GM18858 (cell line): ENCODE results near the gene TPP2.

Experiments used
- ATAC-seq: cut with Tn5 transposase; IDR thresholded peaks from one replicate; pipeline ENCODE4 v1.9.1; 2021; ENCODE audit not compliant: unreplicated experiment

The TPP2 gene

GRCh38 chr13:102593466-102593865 is 3.3 kb upstream of the TPP2 start:
- ATAC-seq = no peak

DNA sequence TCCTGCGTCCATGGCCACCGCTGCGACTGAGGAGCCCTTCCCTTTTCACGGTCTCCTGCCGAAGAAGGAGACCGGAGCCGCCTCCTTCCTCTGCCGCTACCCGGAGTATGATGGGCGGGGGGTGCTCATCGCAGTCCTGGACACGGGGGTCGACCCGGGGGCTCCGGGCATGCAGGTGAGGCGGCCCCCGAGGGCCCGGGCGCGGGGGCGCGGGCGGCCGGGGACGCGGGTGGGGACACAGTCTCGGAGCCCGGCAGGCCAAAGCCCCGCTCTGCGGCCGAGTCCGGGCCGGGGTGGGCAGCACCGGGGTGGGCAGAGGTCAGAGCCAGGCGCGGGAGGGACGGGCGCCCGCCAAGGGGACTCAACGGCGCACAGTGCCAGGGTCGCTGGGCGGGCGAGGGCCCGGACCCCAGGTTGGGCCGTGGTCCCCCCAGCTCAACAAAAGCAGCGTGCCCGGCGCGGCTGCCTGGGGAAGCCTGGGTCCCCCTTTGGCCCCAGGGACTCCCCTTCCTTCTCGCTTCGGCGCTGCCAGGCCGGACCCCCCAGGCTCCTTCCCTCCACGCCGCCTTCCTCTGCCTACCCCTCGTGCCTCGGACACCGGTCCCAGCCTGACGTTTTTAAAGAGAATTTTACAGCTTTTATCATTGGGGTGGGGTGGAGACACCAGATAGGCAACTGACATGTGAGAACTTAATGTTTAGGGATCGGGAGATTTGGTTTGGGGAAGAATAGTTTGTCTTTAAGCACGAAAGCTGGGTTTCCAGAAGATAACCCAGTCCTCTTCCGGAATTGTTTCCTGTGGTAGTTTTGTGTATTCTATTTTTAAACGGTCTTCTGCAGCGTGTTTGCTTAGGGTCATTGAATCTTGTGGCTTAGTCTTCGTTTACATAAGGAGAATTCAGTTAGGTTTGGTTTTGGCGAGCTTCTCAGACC is 509 bp downstream of the TPP2 start:
- ATAC-seq = peak; percentile 0

DNA sequence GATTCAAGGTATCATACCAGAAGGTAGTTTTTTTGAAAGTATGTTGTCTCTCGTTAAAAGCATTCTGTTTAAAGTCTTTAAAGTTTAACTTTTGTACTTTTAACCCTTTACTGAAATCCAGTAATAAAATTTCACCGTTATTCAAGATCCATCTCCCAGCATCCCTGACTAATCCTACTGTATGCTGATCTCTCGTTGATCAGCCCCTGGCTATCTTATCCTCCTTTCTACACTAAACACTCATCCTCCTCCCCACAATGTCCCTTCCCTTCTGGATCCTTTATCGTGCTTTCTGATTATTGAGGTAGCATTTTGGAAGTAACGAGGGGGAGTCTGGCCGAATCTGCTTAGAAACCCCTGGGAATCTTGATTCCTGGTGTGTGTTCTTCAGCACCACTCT is 1.3 kb downstream of the TPP2 start:
- no peak for ATAC-seq

DNA sequence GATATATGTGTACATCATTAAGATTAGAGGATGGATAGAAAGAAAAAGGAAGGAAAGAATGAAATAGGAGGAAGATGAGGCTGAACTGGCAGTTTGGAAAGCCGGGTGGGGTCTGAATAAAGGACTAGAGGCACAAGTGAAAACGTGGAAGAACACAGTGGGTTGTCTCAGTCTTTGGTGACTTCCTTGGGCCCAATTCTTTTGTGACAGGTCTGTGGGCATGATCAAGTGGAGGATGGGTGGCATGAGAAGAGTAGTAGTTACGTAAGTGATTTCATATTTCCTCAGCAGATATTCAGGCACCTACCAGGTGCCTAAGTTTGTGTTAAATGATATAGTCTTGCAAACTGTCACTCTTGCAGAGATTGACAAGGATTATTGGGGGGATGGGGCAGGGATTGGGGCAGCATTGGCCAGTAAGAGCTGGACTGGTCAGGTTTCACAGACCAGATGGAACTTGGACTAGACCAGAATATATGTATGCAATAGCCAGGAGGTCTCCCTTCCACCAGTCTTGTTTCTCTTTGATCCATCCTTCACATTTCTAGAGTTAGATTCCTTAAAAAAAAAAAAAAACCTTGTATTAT is 2.7 kb downstream of the TPP2 start:
- ATAC-seq = no peak

GRCh38 chr13:102606537-102607309 is 9.9 kb downstream of the TPP2 start:
- ATAC-seq = no peak

GRCh38 chr13:102608974-102609373 is 12.2 kb downstream of the TPP2 start:
- no peak for ATAC-seq

DNA sequence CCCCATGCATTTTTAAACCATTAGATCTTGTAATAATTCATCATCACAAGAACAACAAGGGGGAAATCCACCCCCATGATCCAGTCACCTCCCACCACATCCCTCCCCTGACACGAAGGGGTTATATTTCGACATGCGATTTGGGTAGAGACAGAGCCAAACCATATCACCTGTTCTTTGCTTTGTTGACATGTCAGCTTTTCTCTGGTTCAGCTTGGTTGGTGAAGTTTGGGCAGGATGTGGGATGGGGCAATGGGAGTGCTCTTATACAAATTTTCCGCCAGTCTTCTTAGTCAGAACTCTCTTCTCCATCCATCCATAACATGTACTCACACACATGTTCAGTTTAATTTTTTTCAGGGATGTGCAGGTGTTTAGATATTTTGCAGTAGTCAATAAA is 12.9 kb downstream of the TPP2 start:
- no peak for ATAC-seq

- no peak for ATAC-seq
Measured at GRCh38 chr13:102610296-102610895, 13.6 kb downstream of the TPP2 start.

DNA sequence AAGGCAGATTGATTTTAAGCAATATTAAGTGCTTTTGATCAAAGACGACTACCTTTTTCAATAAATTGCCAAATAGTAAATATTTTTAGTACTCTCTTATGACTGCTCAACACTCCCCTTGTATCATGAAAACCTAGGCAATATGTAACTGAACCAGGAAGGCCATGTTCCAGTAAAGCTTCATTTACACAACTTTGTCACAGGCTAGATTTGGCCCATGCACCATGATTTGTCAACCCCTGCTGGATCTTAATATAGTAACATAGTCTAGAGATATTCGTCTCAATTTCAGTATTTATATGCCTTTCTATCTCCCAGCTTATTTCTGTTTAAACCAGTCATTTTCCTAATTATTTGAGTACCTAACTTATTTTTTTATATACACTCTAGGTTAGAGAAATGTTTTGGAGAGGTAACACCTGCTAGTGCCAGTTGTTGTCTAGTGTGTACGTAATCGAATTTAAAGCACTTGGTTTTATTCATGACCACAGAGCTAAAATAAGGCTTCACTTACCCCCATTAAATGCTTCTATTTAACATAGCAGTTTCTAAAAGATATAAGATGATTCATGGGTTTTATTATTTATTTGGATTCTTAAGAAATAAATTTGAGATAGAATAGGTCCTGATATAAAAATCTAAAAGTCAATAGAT is 21.0 kb downstream of the TPP2 start:
- ATAC-seq = no peak

DNA sequence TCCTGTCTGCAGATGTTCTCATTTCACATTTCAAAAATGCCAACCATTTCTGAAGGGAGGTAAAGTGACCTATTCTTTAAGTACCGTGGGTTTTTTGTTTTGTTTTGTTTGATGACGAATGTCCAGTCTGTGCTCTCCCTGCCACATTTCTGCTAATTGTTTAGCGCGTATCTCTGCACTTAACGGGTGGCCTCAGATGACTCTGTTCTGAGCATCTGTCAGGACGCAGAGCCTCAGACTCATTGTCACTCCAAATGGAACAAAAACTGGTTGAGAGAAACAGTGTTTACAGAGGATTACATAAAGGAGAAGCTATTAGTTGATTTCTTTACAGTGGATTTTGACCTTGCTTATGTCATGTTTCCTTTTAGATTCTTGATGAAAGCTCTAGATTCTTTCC is 23.7 kb downstream of the TPP2 start:
- ATAC-seq = no peak

DNA sequence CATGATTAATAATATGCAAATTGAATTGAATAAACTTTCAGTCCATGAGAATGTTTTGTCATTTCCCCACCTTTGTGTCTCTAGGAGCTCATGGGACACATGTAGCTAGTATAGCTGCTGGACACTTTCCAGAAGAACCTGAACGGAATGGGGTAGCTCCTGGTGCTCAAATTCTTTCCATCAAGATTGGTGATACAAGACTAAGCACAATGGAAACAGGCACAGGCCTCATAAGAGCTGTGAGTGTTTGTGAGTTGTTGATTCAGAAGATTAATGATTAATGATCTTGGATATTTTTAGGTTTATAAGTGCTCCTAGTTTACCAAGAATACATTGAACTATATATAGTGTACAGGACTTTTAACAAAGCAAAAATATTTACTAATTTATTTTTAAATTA is 30.1 kb downstream of the TPP2 start:
- no peak for ATAC-seq

GRCh38 chr13:102628559-102628958 is 31.8 kb downstream of the TPP2 start:
- ATAC-seq = no peak

- ATAC-seq = no peak
Measured at GRCh38 chr13:102631198-102631597, 34.4 kb downstream of the TPP2 start.

DNA sequence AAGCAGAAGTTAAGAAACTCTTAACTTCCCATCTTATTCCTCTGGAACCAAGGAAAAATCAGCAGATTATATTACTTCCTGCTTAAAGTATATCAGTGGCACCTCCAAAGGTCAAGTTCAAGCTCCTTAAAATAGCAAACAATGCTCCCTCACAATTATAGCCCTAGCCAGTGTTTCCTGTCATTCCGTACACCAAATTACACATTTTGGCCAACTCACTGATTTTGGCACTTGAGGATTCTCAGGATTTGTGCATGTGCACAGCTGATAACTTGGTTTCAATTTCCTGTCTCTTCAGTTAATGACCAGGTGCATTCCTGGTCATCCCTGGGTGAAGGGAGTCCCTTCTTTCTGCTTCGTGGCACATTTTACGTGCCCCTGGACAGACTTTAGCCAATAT is 42.0 kb downstream of the TPP2 start:
- ATAC-seq = no peak

- no peak for ATAC-seq
Measured at GRCh38 chr13:102642029-102642428, 45.2 kb downstream of the TPP2 start.

DNA sequence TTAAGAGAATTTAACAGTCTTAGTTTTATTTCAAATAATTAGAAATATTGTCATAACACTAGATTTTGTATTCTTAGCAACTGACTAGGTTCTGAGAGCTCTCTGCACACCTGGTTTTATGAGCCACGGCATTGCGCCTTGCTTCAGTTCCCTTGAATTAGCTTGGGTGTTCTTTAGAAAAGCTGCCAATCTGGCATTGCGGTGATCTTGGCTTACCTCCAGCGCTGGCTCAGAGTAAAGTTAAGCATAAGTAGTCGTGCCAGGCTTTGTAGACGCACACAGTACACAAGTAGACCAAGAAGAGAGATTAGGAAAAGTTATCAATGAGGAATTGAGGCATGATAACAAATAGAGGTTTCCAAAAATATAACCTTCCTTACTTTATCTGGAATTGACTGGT is 45.7 kb downstream of the TPP2 start:
- no peak for ATAC-seq

GRCh38 chr13:102643656-102644055 is 46.9 kb downstream of the TPP2 start:
- no peak for ATAC-seq

GRCh38 chr13:102645701-102646100 is 48.9 kb downstream of the TPP2 start:
- ATAC-seq = no peak

DNA sequence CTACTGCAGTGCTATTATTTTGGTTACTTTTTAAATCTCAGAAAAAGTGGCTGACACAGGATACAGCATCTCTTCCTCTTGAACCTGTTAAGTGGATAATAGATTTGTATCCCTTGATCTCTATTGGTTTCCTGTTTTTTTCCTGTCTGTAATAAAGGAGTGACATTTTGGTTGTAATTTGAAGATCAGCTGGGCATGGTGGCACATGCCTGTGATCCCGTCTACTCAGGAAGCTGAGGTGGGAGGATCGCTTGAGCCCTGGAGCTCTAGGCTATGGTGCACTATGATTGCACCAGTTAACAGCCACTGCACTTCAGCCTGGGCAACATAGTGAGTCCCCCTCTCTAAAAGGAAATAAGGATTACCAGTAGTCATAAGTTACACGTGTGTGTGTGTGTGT is 51.3 kb downstream of the TPP2 start:
- no peak for ATAC-seq

DNA sequence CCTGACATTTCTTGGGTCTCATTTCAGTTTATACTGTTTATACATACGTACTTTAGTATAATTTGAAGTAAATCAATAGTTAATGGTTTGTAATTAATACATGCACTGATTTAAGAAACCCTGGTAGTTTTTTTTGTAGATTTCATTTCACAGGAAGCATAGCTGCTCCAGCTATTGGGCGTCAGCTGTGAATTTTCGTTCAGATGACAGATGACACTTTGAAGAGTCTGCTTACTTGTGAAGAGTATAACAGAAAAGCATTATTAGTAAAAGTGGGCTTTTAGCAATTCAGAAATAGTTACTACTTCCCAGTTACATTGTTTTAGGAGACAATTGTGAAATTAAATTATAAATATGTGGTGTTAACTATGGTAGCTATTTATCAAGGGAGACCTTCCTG is 53.7 kb downstream of the TPP2 start:
- no peak for ATAC-seq

DNA sequence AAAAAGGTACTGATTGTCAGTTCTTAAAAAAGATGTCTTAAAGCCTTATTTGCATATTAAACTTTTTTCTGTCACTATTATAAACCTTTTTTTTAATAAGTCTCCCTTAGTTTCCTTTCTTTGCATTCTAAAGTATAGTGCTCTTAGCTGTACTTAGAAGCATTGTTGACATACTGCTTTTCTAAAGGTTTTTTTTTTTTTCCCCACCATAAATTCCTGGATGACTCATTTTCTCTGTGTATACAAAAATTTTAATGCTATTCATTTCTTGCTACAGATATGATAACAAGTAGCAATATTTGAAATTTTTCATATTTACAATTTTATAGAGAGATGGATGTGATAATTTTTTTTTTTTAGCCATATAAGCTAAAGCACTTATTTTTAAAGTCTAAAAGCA is 54.6 kb downstream of the TPP2 start:
- no peak for ATAC-seq
